GM12878 (cell line): ENCODE measurements around the gene PTPRD. TPM values are rescaled to one million over a fixed set of nuclear protein-coding genes. Genes with fewer than 3 reads are reported as not detected.

Experiments used
- ATAC-seq: fragments of 200-7000 bp; cut with Tn5 transposase; 3 replicates; pipeline ENCODE4 v1.9.1; 2020; ENCODE audit warnings: mild to moderate bottlenecking, moderate library complexity
- BruUV-seq: library from RNA; stranded (reverse); fragments of 400-500 nt; replicated peaks from 2 replicates; lab custom pipeline; 2021; lab: Mats Ljungman, UMichigan
- CTCF ChIA-PET: fragments of 300-600 bp; sonication (Branson Sonifier 250); formaldehyde crosslinking; extraction: SDS; loops from one replicate; lab custom pipeline; 2021; ENCODE audit warnings: inconsistent platforms; lab: Yijun Ruan, JAX
- POLR2A ChIA-PET: fragments of 350-600 bp; formaldehyde crosslinking; extraction: SDS; loops from one replicate; lab custom pipeline; 2021; ENCODE audit warnings: inconsistent platforms; lab: Charles Lee
- RAD21 ChIA-PET: fragments of 300-600 bp; sonication (Branson Sonifier 250); formaldehyde crosslinking; loops from one replicate; lab custom pipeline; 2023; ENCODE audit warnings: antibody characterized with exemption; ENCODE audit not compliant: unreplicated experiment; lab: Charles Lee
- SMC1A ChIA-PET: fragments of 300-600 bp; sonication (Branson Sonifier 250); formaldehyde crosslinking; loops from one replicate; lab custom pipeline; 2023; ENCODE audit not compliant: unreplicated experiment, uncharacterized antibody; lab: Charles Lee
- DNase-seq: peaks from one replicate; pipeline ENCODE4 v3.0.0-alpha.2; 2011; ENCODE audit warnings: low read depth, low spot score
- FAIRE-seq: peaks from 3 replicates; lab custom pipeline; 2011; peaks lifted over from hg19 to GRCh38; lab: Jason Lieb, UNC
- H2AFZ ChIP-seq: 2 replicates; pipeline ENCODE4 v1.6.0; 2011; ENCODE audit warnings: low read depth, low read length, control low read depth; ENCODE audit not compliant: control insufficient read depth
- H3K27ac ChIP-seq: 2 replicates; pipeline ENCODE4 v1.5.1; 2011; ENCODE audit warnings: control low read depth; ENCODE audit not compliant: control insufficient read depth, insufficient read depth
- H3K27me3 ChIP-seq, 2 experiments: replicated peaks in 1 of 2; 2 replicates each; pipeline versions ENCODE4 v1.6.0 to v1.6.1; 2011; ENCODE audit warnings: low read length in 1 of 2; ENCODE audit not compliant: control insufficient read depth in 2 of 2, insufficient read depth in 2 of 2
- H3K36me3 ChIP-seq, 2 experiments: 2 replicates each; pipeline ENCODE4 v1.5.1; 2011; ENCODE audit warnings: low read length in 1 of 2; ENCODE audit not compliant: control insufficient read depth in 2 of 2, insufficient read depth in 2 of 2
- H3K4me1 ChIP-seq: 2 replicates; pipeline ENCODE4 v1.6.1; 2011; ENCODE audit warnings: mild to moderate bottlenecking, low read length, moderate library complexity, mixed read lengths; ENCODE audit not compliant: control insufficient read depth, insufficient read depth
- H3K4me2 ChIP-seq: 2 replicates; pipeline ENCODE4 v1.6.0; 2011; ENCODE audit warnings: control low read depth; ENCODE audit not compliant: control insufficient read depth, insufficient read depth
- H3K4me3 ChIP-seq: fragments of 200-600 bp; sonication (generic); 2 replicates; pipeline ENCODE4 v1.5.1; 2016
- H3K79me2 ChIP-seq: 2 replicates; pipeline ENCODE4 v1.6.0; 2011; ENCODE audit warnings: low read length; ENCODE audit not compliant: control insufficient read depth, insufficient read depth
- H3K9ac ChIP-seq: 2 replicates; pipeline ENCODE4 v1.8.0; 2011; ENCODE audit warnings: low read length, control low read depth, mixed read lengths; ENCODE audit not compliant: control insufficient read depth, insufficient read depth
- H3K9me3 ChIP-seq: replicated peaks from 3 replicates; pipeline ENCODE4 v1.5.1; 2011; ENCODE audit warnings: mild to moderate bottlenecking, low read length; ENCODE audit not compliant: control insufficient read depth, insufficient read depth
- H4K20me1 ChIP-seq: 2 replicates; pipeline ENCODE4 v1.6.0; 2011; ENCODE audit not compliant: control insufficient read depth, insufficient read depth
- ATF3 ChIP-seq: IDR thresholded peaks from 2 replicates; pipeline ENCODE4 v1.6.1; 2011; ENCODE audit warnings: low read depth, mild to moderate bottlenecking, low read length, moderate library complexity, borderline replicate concordance; ENCODE audit errors: extremely low read depth
- CREM ChIP-seq: IDR thresholded peaks from 2 replicates; pipeline ENCODE4 v1.6.1; 2014; ENCODE audit warnings: antibody characterized with exemption, low read depth
- EED ChIP-seq: sonication (generic); IDR thresholded peaks from 2 replicates; pipeline ENCODE4 v1.6.1; 2016; ENCODE audit warnings: antibody characterized with exemption, low read depth
- FOXK2 ChIP-seq: fragments of 450-650 bp; IDR thresholded peaks from 2 replicates; pipeline ENCODE4 v1.6.1; 2017; ENCODE audit warnings: mild to moderate bottlenecking, moderate library complexity
- HDGF ChIP-seq: fragments of 450-650 bp; IDR thresholded peaks from 2 replicates; pipeline ENCODE4 v1.6.1; 2016; ENCODE audit warnings: antibody characterized with exemption
- MTA3 ChIP-seq: IDR thresholded peaks from 2 replicates; pipeline ENCODE4 v1.6.1; 2012; ENCODE audit warnings: low read length, inconsistent platforms, borderline replicate concordance
- NFIC ChIP-seq: IDR thresholded peaks from 2 replicates; pipeline ENCODE4 v1.6.1; 2012; ENCODE audit warnings: low read depth, mild to moderate bottlenecking, inconsistent platforms, low read length, moderate library complexity
- NFXL1 ChIP-seq: fragments of 450-650 bp; IDR thresholded peaks from 2 replicates; pipeline ENCODE4 v1.6.1; 2017; ENCODE audit warnings: antibody characterized with exemption, mild to moderate bottlenecking, borderline replicate concordance
- RAD21 ChIP-seq: IDR thresholded peaks from 2 replicates; pipeline ENCODE4 v1.6.1; 2011; ENCODE audit warnings: mild to moderate bottlenecking, low read depth, low read length, moderate library complexity; ENCODE audit not compliant: insufficient read depth
- SMAD1 ChIP-seq: fragments of 450-650 bp; IDR thresholded peaks from 2 replicates; pipeline ENCODE4 v1.6.1; 2018; ENCODE audit warnings: mild to moderate bottlenecking, low read depth; ENCODE audit not compliant: partially characterized antibody
- SMAD5 ChIP-seq: IDR thresholded peaks from 2 replicates; pipeline ENCODE4 v1.6.1; 2016; ENCODE audit warnings: antibody characterized with exemption, low read depth
- SP1 ChIP-seq: IDR thresholded peaks from one replicate; pipeline ENCODE4 v1.6.1; 2011; ENCODE audit warnings: low read depth, low read length
- SPI1 ChIP-seq: IDR thresholded peaks from 2 replicates; pipeline ENCODE4 v1.6.1; 2011; ENCODE audit warnings: low read depth, mild to moderate bottlenecking, low read length, moderate library complexity, borderline replicate concordance; ENCODE audit not compliant: insufficient read depth
- STAT3 ChIP-seq: IDR thresholded peaks from 2 replicates; pipeline ENCODE4 v1.6.1; 2011; ENCODE audit warnings: low read depth, low read length, improper control_type of control experiment
- ZBTB11 ChIP-seq: fragments of 450-650 bp; formaldehyde crosslinking; IDR thresholded peaks from 2 replicates; pipeline ENCODE4 v1.5.0; 2022; ENCODE audit warnings: mild to moderate bottlenecking, missing genetic modification characterization
- ZBTB33 ChIP-seq: fragments of 450-650 bp; IDR thresholded peaks from 2 replicates; pipeline ENCODE4 v1.6.1; 2017; ENCODE audit warnings: mild to moderate bottlenecking
- WGBS: methylation state at CpG from one replicate; pipeline ENCODE4 v1.1.6; 2016; ENCODE audit warnings: low lambda C conversion rate; ENCODE audit not compliant: insufficient replicate concordance, insufficient coverage; ENCODE audit errors: missing lambda C conversion rate; 5-methylcytosine and 5-hydroxymethylcytosine counted together
- in situ Hi-C: fragments of 300-500 bp; cut with MboI; formaldehyde crosslinking; loops from 9 replicates; pipeline ENCODE4 v1.14.3; 2018; ENCODE audit warnings: mixed read lengths
- intact Hi-C: fragments of 100-400 bp; cut with micrococcal nuclease; formaldehyde crosslinking; loops from one replicate; pipeline ENCODE4 v1.14.2; 2022; ENCODE audit not compliant: unreplicated experiment
- polyA plus RNA-seq, 11 experiments: library from polyadenylated mRNA; depleted of rRNA in 4 of 11; unstranded in 6 of 11; stranded (reverse) in 5 of 11; fragments of >200 nt; fragmentation: Nextera tagmentation in 4 of 11; fragmentation: Illumina TruSeq in 1 of 11; extraction: Ambion mirVana in 4 of 11; extraction: Trizol in 1 of 11; gene quantifications; 1 replicate in 1 of 11; 2 replicates in 10 of 11; pipeline versions ENCODE4 v1.2.1 to v1.2.3, GENCODE V29; 2011 to 2016; ENCODE audit warnings: inconsistent platforms in 2 of 11, missing spikeins in 2 of 11, low read depth in 1 of 11
- total RNA-seq, 4 experiments: library from RNA; depleted of rRNA in 3 of 4; stranded (reverse); fragments of >200 nt in 3 of 4; fragmentation: Illumina TruSeq in 1 of 4; extraction: Trizol in 1 of 4; gene quantifications; 2 replicates each; pipeline versions ENCODE4 v1.2.1 to v1.2.3, GENCODE V29; 2013 to 2021
- TF ChIP-seq, protein P1 (sequence below): fragments of 450-650 bp; IDR thresholded peaks from 2 replicates; pipeline ENCODE4 v1.6.1; 2017; ENCODE audit warnings: mild to moderate bottlenecking, low read depth, inconsistent platforms; ENCODE audit not compliant: poor library complexity, severe bottlenecking

PTPRD gene
- total and polyA plus RNA-seq, 10 of the 15 experiments (the other 5 are each of a cell fraction or from before 2014, with no cell fraction given): under 0.01 to 0.05 (median 0.01) TPM; not detected in 7

- H3K4me1 ChIP-seq: no peaks in the 10 kb centered on the region
- ChIA-PET CTCF (no interaction called here), SMC1A (no interaction called here), RAD21 (no interaction called here), POLR2A (no interaction called here)
- no peaks in the 10 kb centered on the region for H3K79me2 ChIP-seq
- no peaks in the 10 kb centered on the region for H3K36me3 ChIP-seq
- in situ Hi-C loops (no loop called here), intact Hi-C loops (no loop called here)
- DNase-seq: no peak
- H3K4me3 ChIP-seq: no peak overlapping the region
- 0% methylated on average over 1 of the region's 1 CpG for WGBS
- ATAC-seq: no peak
- H2AFZ ChIP-seq: no peak overlapping the region
- no TSS peak for BruUV-seq
- H3K27ac ChIP-seq: no peak overlapping the region
- H3K27me3 ChIP-seq: no peaks in the 10 kb centered on the region
- no peak overlapping the region for H3K9ac ChIP-seq
- no peak overlapping the region for H3K4me2 ChIP-seq
- FAIRE-seq: no peak
- H4K20me1 ChIP-seq: no peaks in the 10 kb centered on the region
- H3K9me3 ChIP-seq: no peaks in the 10 kb centered on the region
- TF ChIP-seq HDGF (no peak), EED (no peak), SMAD1 (no peak), ZBTB33 (no peak), STAT3 (no peak), NFXL1 (no peak), RAD21 (no peak), SPI1 (no peak), SP1 (no peak), ZBTB11 (CRISPR knock-in tag) (no peak), FOXK2 (no peak), NFIC (no peak), ATF3 (no peak), CREM (no peak), SMAD5 (no peak), MTA3 (no peak)
- TF ChIP-seq, protein P1, sequence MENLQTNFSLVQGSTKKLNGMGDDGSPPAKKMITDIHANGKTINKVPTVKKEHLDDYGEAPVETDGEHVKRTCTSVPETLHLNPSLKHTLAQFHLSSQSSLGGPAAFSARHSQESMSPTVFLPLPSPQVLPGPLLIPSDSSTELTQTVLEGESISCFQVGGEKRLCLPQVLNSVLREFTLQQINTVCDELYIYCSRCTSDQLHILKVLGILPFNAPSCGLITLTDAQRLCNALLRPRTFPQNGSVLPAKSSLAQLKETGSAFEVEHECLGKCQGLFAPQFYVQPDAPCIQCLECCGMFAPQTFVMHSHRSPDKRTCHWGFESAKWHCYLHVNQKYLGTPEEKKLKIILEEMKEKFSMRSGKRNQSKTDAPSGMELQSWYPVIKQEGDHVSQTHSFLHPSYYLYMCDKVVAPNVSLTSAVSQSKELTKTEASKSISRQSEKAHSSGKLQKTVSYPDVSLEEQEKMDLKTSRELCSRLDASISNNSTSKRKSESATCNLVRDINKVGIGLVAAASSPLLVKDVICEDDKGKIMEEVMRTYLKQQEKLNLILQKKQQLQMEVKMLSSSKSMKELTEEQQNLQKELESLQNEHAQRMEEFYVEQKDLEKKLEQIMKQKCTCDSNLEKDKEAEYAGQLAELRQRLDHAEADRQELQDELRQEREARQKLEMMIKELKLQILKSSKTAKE: no peak
Measured at GRCh38 chr9:8719833-8720486, 1892.8 kb downstream of the PTPRD start.
